Glomerular endothelial cell (primary cell): Measurements from ENCODE around the gene RASA3. TPM values are rescaled to one million over a fixed set of nuclear protein-coding genes. Genes with fewer than 3 reads are reported as not detected.

Source experiments
- DNase-seq: peaks from one replicate; pipeline ENCODE4 v3.0.0-alpha.2; 2011; ENCODE audit warnings: low read depth, low spot score; ENCODE audit errors: extremely low read depth
- total RNA-seq: library from RNA; depleted of rRNA; stranded (reverse); fragments of >200 nt; gene quantifications from 2 replicates; pipeline ENCODE4 v1.2.3, GENCODE V29; 2015

Gene RASA3
- total RNA-seq, 1 donor from 2014 or later, result 73.2 TPM

- no peak for DNase-seq
These were observed 155.4 kb downstream of the RASA3 start for GRCh38 chr13:113976711-113977684.

GRCh38 chr13:113975416-113975815 is 157.0 kb downstream of the RASA3 start:
- DNase-seq, result no peak

GRCh38 chr13:113974304-113975281 is 157.8 kb downstream of the RASA3 start:
- DNase-seq, result no peak

GRCh38 chr13:113973218-113974164 is 158.9 kb downstream of the RASA3 start, which contains the start of gene C13orf46:
TSS of gene C13orf46 (minus strand) at chr13:113974076. CDS start at chr13:113973997, 79 bp downstream.
- DNase-seq, result no peak

GRCh38 chr13:113972451-113973217 is 159.8 kb downstream of the RASA3 start:
- DNase-seq, result no peak

- DNase-seq, result no peak
These were observed 160.8 kb downstream of the RASA3 start for GRCh38 chr13:113971471-113972231.

GRCh38 chr13:113970810-113971470 is 161.5 kb downstream of the RASA3 start:
- DNase-seq, result no peak

GRCh38 chr13:113969973-113970611 is 162.3 kb downstream of the RASA3 start:
- DNase-seq, result no peak

GRCh38 chr13:113969311-113969972 is 163.0 kb downstream of the RASA3 start:
- no peak for DNase-seq

GRCh38 chr13:113968463-113969310 is 163.7 kb downstream of the RASA3 start:
- DNase-seq, result no peak

GRCh38 chr13:113967729-113968462 is 164.5 kb downstream of the RASA3 start:
- DNase-seq, result no peak

GRCh38 chr13:113967206-113967720 is 165.2 kb downstream of the RASA3 start:
- DNase-seq, result no peak

- no peak for DNase-seq
These were observed 166.2 kb downstream of the RASA3 start for GRCh38 chr13:113965968-113966884.

GRCh38 chr13:113965383-113965874 is 167.0 kb downstream of the RASA3 start:
- no peak for DNase-seq
